Activated naive CD4-positive, alpha-beta T cell treated with anti-CD3 and anti-CD28 coated beads for 36 hours (primary cell): Measurements from ENCODE around the gene GPR137C. TPM values are rescaled to one million over a fixed set of nuclear protein-coding genes. Genes with fewer than 3 reads are reported as not detected.

Source experiments
- CTCF ChIA-PET: fragments of 350-600 bp; sonication (Branson Sonifier 250); formaldehyde crosslinking; loops from one replicate; lab custom pipeline; 2021; ENCODE audit warnings: antibody characterized with exemption; lab: Charles Lee
- DNase-seq: peaks from one replicate; pipeline ENCODE4 v3.0.0-alpha.2; 2020
- H3K27ac Mint-ChIP-seq: one replicate; pipeline ENCODE4 v1.8.0; 2021; ENCODE audit warnings: mild to moderate bottlenecking, mixed read lengths
- H3K27me3 Mint-ChIP-seq: one replicate; pipeline ENCODE4 v1.8.0; 2021; ENCODE audit warnings: low read depth, mixed read lengths
- H3K36me3 Mint-ChIP-seq: one replicate; pipeline ENCODE4 v1.8.0; 2021; ENCODE audit warnings: low read depth, mixed read lengths
- H3K4me1 Mint-ChIP-seq: one replicate; pipeline ENCODE4 v1.8.0; 2021; ENCODE audit warnings: low read depth, mixed read lengths
- H3K4me3 Mint-ChIP-seq: one replicate; pipeline ENCODE4 v1.8.0; 2021; ENCODE audit warnings: mild to moderate bottlenecking, moderate library complexity, mixed read lengths
- H3K9me3 Mint-ChIP-seq: one replicate; pipeline ENCODE4 v1.8.0; 2021; ENCODE audit warnings: mixed read lengths
- intact Hi-C: fragments of 100-400 bp; cut with micrococcal nuclease; formaldehyde crosslinking; loops from one replicate; pipeline ENCODE4 v1.15.1; 2023
- total RNA-seq, 2 experiments: library from RNA; stranded (reverse); gene quantifications; one replicate each; pipeline ENCODE4 v1.2.3, GENCODE V29; 2021

GPR137C gene, protein sequence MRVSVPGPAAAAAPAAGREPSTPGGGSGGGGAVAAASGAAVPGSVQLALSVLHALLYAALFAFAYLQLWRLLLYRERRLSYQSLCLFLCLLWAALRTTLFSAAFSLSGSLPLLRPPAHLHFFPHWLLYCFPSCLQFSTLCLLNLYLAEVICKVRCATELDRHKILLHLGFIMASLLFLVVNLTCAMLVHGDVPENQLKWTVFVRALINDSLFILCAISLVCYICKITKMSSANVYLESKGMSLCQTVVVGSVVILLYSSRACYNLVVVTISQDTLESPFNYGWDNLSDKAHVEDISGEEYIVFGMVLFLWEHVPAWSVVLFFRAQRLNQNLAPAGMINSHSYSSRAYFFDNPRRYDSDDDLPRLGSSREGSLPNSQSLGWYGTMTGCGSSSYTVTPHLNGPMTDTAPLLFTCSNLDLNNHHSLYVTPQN
- total RNA-seq: under 1 TPM in 1 of 2 experiments, not detected in 1; 0.07 TPM

DNA sequence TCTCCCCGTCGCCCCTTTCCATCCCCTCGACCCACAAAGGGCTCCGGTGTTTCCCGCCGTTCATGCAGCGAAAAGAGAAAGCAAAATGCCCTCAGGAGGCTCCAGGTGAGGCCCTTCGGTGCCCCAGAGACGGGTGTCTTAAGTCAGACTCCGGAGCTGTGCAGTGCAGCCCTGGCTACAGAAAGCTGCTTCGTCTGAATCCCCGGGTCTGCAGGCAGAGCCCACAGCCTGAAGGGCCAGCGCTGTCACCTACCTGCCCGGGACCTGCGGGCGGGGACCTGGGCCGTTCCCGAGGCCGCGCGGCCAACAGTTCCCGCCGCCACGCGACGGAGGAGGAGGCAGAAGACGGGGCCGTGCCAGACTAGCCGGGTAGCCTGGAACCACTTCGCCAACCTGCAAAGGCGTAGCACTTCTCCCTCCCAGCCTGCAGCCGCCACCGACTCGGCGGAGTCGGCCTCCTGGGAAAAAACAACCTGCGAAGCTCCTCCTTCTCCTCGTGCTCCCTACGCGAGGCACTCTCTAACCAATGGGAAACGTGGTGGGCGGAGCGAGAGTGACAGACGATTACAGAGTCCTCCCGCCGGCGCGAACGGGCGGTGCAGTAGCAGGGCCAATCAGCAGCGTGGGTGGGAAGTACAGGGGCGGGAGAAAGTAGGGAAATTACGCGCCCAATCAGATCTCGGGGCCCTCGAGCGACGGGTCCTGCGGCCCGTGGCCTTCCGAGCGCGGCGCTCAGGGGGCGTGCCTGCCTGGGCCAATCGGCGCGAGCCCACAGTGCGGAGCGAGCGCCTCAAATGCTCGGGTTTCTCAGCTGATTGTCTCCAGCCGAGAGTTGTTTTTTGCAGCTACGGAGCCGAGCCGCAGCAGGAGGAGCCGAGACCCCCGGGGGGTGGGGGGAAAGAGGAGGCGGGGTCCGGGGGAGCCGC is at the start of gene GPR137C, which contains the start of gene TXNDC16:
TSS of gene GPR137C (plus strand) at position 774 of the 926 bp plus-strand sequence. CDS start 312 bp downstream, outside the sequence.
TSS of gene TXNDC16 (minus strand) at position 443 of the 926 bp plus-strand sequence. CDS start 8,948 bp downstream, outside the sequence.
- Mint-ChIP-seq H3K4me1 (peaks cover 15% of the 10 kb centered on the region), H3K27me3 (no peaks in the 10 kb centered on the region), H3K27ac (peak within 1 kb of the TSS; percentile 77), H3K36me3 (no peaks in the 10 kb centered on the region), H3K4me3 (peak within 1 kb of the TSS; percentile 88), H3K9me3 (no peaks in the 10 kb centered on the region)
- peak; percentile 100 for DNase-seq
- CTCF ChIA-PET: interaction anchor here (0.6 to 1.4 kb wide), 5 partner anchors 9 to 366 kb away, joined by 3 to 5 read pairs (median 5); no protein-coding TSS in a partner anchor
- intact Hi-C loops: loop anchor here (1.0 to 10.0 kb wide), 16 partner anchors 142 to 1845 kb away; partner anchors contain the start of genes CDKN3, DDHD1, FERMT2 and GNPNAT1

DNA sequence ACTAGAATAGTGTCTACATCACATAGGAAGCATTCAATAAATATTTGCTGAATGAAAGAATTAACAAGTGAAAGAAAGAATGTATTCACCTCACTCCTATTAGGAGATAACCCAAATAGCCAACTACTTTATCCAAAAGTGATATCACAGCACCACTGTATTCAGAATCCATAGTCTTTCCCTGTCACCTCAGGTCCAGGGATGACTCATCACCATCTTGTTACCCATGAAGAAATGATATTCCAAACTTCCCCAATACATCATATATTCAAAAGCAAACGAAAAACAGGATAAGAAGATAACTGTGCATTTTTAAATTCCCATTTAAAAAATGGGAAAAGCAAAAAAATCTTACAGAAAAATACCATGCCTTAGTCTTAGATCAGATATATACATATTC is 39.4 kb upstream of the GPR137C start:
- H3K9me3 Mint-ChIP-seq: peaks cover under 1% of the 10 kb centered on the region
- H3K27ac Mint-ChIP-seq: no peak overlapping the region
- H3K36me3 Mint-ChIP-seq: peaks cover 9% of the 10 kb centered on the region
- H3K27me3 Mint-ChIP-seq: no peaks in the 10 kb centered on the region
- no peak overlapping the region for H3K4me3 Mint-ChIP-seq
- CTCF ChIA-PET: no interaction called here
- DNase-seq: no peak
- H3K4me1 Mint-ChIP-seq: no peaks in the 10 kb centered on the region
- intact Hi-C loops: no loop called here

- CTCF ChIA-PET: no interaction called here
- Mint-ChIP-seq H3K36me3 (peaks cover 1% of the 10 kb centered on the region), H3K27ac (no peak overlapping the region), H3K9me3 (no peaks in the 10 kb centered on the region), H3K4me3 (no peak overlapping the region), H3K27me3 (no peaks in the 10 kb centered on the region), H3K4me1 (no peaks in the 10 kb centered on the region)
- no peak for DNase-seq
- intact Hi-C loops: no loop called here
Measured at GRCh38 chr14:52514046-52514811, 38.4 kb upstream of the GPR137C start.

GRCh38 chr14:52522033-52522432 is 30.6 kb upstream of the GPR137C start:
- no peak overlapping the region for H3K27ac Mint-ChIP-seq
- H3K36me3 Mint-ChIP-seq: peaks cover 1% of the 10 kb centered on the region
- intact Hi-C loops: no loop called here
- DNase-seq: no peak
- no peaks in the 10 kb centered on the region for H3K4me1 Mint-ChIP-seq
- CTCF ChIA-PET: no interaction called here
- H3K4me3 Mint-ChIP-seq: no peak overlapping the region
- H3K9me3 Mint-ChIP-seq: no peaks in the 10 kb centered on the region
- H3K27me3 Mint-ChIP-seq: no peaks in the 10 kb centered on the region

DNA sequence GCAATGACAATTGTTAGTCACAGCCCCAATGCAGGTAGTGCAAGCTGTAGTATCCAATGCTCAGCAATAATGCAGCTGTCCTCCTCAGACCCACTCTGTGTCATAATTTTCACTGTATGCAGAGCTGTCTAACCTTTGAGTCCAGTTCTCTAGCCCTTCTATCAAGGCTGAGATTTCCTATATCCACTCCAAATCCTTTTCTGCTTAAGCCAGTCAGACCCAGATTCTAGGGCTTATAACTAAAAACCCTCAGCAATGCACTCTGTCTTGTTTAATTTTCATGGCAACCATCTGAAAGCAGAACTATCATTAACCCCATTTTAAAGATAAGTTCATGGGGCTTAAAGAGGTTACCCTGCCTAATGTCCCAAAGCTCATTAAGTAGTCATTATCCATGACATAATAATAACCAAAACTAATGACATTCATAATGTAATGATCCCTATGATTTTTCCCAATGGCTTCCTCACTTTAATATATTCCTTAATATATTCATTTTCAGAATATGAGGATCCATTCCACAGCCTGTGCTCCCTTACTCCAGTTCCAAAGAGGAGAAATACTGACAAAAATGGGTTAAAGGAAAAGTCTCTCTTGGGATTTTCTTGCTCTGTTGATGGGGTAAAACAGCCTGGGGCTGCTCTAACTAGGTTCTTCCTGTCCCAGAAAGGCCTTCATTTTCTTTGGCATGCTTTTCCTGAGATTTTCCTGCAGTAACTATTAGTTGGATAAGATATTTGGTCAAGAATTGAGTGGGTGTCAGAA is 29.9 kb upstream of the GPR137C start:
- Mint-ChIP-seq H3K27ac (no peak overlapping the region), H3K36me3 (peaks cover 1% of the 10 kb centered on the region), H3K4me1 (no peaks in the 10 kb centered on the region), H3K27me3 (no peaks in the 10 kb centered on the region), H3K9me3 (no peaks in the 10 kb centered on the region), H3K4me3 (no peak overlapping the region)
- intact Hi-C loops: no loop called here
- no peak for DNase-seq
- CTCF ChIA-PET: no interaction called here

DNA sequence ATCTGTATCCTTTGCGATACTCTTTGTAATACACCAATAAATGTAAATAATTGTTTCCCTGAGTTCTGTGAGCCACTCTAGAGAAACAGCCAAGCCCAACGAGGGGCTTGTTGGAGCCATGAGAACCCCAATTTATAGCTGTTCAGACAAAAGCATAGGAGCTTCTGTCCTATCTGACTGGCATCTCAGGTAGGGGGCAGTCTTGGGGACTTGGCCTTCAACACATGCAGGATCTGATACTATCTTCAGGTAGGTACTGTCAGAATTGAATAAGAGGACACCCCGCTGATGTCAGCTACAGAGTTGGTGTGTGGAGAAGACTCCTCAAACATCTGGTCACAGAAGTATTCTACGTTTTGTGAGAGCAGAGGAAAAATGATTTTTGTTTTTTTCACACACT is 25.6 kb upstream of the GPR137C start:
- intact Hi-C loops: no loop called here

DNA sequence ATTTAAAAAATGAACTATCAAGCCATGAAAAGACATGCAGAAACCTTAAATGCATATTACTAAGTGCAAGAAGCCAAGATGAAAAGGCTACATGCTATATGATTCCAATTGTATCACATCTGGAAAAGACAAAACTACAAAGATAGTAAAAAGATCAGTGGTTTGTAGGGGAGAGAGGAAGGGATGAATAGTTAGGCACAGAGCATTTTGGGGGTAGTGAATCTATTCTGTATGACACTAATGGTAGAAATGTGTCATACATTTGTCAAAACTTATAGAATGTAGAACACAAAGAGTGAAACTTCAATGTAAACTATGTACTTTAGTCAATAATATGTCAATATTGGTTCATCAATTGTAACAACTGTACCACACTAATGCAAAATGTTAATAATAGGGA is 21.2 kb upstream of the GPR137C start:
- no peak for DNase-seq
- H3K36me3 Mint-ChIP-seq: peaks cover 7% of the 10 kb centered on the region
- H3K4me3 Mint-ChIP-seq: no peak overlapping the region
- H3K27me3 Mint-ChIP-seq: no peaks in the 10 kb centered on the region
- H3K27ac Mint-ChIP-seq: no peak overlapping the region
- CTCF ChIA-PET: no interaction called here
- H3K9me3 Mint-ChIP-seq: no peaks in the 10 kb centered on the region
- no peaks in the 10 kb centered on the region for H3K4me1 Mint-ChIP-seq
- intact Hi-C loops: no loop called here

More for the DNA sequence above, 25.6 kb upstream of the GPR137C start:
- no peaks in the 10 kb centered on the region for H3K36me3 Mint-ChIP-seq
- H3K4me1 Mint-ChIP-seq: no peaks in the 10 kb centered on the region
- H3K27me3 Mint-ChIP-seq: no peaks in the 10 kb centered on the region
- CTCF ChIA-PET: interaction anchor here (1.0 to 1.3 kb wide), 3 partner anchors 24 to 227 kb away, joined by 3 read pairs; no protein-coding TSS in a partner anchor
- DNase-seq: no peak
- H3K9me3 Mint-ChIP-seq: no peaks in the 10 kb centered on the region
- no peak overlapping the region for H3K4me3 Mint-ChIP-seq
- H3K27ac Mint-ChIP-seq: no peak overlapping the region

DNA sequence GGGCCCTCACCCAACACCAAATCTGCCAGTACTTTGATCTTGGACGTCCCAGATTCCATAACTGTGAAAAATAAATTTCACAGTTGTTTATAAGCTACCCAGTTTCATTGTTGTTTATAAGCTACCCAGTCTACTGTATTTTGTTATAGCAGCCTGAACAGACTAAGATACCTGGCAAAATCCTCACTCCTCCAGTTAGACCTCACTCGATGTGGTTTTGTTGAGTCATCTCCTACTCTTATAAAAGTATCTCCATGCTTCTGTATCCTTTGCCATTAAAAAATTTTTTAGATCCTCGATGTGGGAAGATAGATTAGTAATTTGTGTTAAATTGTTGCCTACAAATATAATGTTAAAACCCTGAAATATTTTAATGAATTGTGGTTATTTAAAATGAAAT is 16.4 kb upstream of the GPR137C start:
- CTCF ChIA-PET: interaction anchor here (0.6 to 1.6 kb wide), 3 partner anchors 16 to 155 kb away, joined by 3 to 5 read pairs (median 3); partner anchors contain the start of genes GPR137C and TXNDC16
- peaks cover 9% of the 10 kb centered on the region for H3K36me3 Mint-ChIP-seq
- DNase-seq: no peak
- H3K9me3 Mint-ChIP-seq: no peaks in the 10 kb centered on the region
- no peak overlapping the region for H3K27ac Mint-ChIP-seq
- H3K4me3 Mint-ChIP-seq: no peak overlapping the region
- no peaks in the 10 kb centered on the region for H3K4me1 Mint-ChIP-seq
- H3K27me3 Mint-ChIP-seq: no peaks in the 10 kb centered on the region
- intact Hi-C loops: no loop called here

GRCh38 chr14:52538623-52539022 is 14.0 kb upstream of the GPR137C start:
- DNase-seq: no peak
- no peak overlapping the region for H3K4me3 Mint-ChIP-seq
- intact Hi-C loops: no loop called here
- H3K36me3 Mint-ChIP-seq: peaks cover 11% of the 10 kb centered on the region
- CTCF ChIA-PET: no interaction called here
- H3K9me3 Mint-ChIP-seq: no peaks in the 10 kb centered on the region
- no peak overlapping the region for H3K27ac Mint-ChIP-seq
- no peaks in the 10 kb centered on the region for H3K27me3 Mint-ChIP-seq
- no peaks in the 10 kb centered on the region for H3K4me1 Mint-ChIP-seq

GRCh38 chr14:52545584-52546317 is 6.9 kb upstream of the GPR137C start:
- no peaks in the 10 kb centered on the region for H3K27me3 Mint-ChIP-seq
- DNase-seq: no peak
- H3K9me3 Mint-ChIP-seq: no peaks in the 10 kb centered on the region
- no peak overlapping the region for H3K27ac Mint-ChIP-seq
- intact Hi-C loops: no loop called here
- CTCF ChIA-PET: no interaction called here
- H3K36me3 Mint-ChIP-seq: peaks cover 3% of the 10 kb centered on the region
- H3K4me1 Mint-ChIP-seq: peaks cover 7% of the 10 kb centered on the region
- no peak overlapping the region for H3K4me3 Mint-ChIP-seq

DNA sequence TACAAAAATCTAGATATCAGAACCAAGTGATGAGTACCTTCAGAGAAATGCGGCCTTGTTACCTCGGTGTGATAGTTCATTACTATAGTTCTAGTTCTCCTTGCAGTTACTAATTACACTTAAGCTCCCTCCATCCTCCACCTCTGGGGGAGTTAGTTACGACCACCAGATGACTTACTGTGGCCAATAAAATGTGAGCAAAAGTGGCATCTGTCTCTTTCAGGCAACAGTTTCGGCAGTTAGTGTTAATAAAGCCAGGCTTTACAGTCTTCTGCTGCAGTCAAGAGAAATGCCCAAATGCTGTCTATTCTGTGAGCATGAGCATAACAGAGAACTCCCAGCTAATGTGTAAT is 6.3 kb upstream of the GPR137C start:
- no peak overlapping the region for H3K27ac Mint-ChIP-seq
- intact Hi-C loops: no loop called here
- no peak overlapping the region for H3K4me3 Mint-ChIP-seq

More for the DNA sequence above, 6.3 kb upstream of the GPR137C start:
- H3K4me1 Mint-ChIP-seq: peaks cover 12% of the 10 kb centered on the region
- no peak for DNase-seq
- no peaks in the 10 kb centered on the region for H3K27me3 Mint-ChIP-seq
- H3K9me3 Mint-ChIP-seq: no peaks in the 10 kb centered on the region
- CTCF ChIA-PET: no interaction called here
- H3K36me3 Mint-ChIP-seq: peaks cover 3% of the 10 kb centered on the region
